Measurements from ENCODE around the gene ANKMY1. TPM values are rescaled to one million over a fixed set of nuclear protein-coding genes. Genes with fewer than 3 reads are reported as not detected.

The ANKMY1 gene
- polyA plus RNA-seq, 2 of the 4 experiments (the other 2 are of a cell fraction) = 10.6 to 16.5 TPM

- POLR2A ChIA-PET = no interaction called here
- FAIRE-seq (no peak), DNase-seq (ENCODE audit: low read depth in 1 of 2, low spot score in 1 of 2) (no peak), ATAC-seq (no peak)
- CTCF ChIA-PET = interaction anchor here (1.3 kb wide), 1 partner anchor 23 kb away, joined by 3 read pairs; no protein-coding TSS in a partner anchor
- no peak overlapping the region for H3K27ac ChIP-seq
- TF ChIP-seq FOXS1 (CRISPR knock-in tag; IDR thresholded peaks at IDR 0.05) (no peak), HEYL (CRISPR knock-in tag; IDR thresholded peaks at IDR 0.05) (no peak), ZNF302 (CRISPR knock-in tag; IDR thresholded peaks at IDR 0.05) (no peak), PBX3 (IDR thresholded peaks at IDR 0.05) (no peak), BHLHE40 (IDR thresholded peaks at IDR 0.05; ENCODE audit: low read depth, low read length) (no peak), FOSL2 (IDR thresholded peaks at IDR 0.05) (no peak), FOSL2 (CRISPR knock-in tag; IDR thresholded peaks at IDR 0.05) (no peak)
- H3K9me3 ChIP-seq = no peaks in the 10 kb centered on the region
- H3K4me1 ChIP-seq = no peaks in the 10 kb centered on the region
- no peak overlapping the region for H3K4me3 ChIP-seq
- H3K4me2 ChIP-seq = no peak overlapping the region
- WGBS (ENCODE audit: missing lambda C conversion rate) = 86% methylated on average over 14 of the region's 14 CpGs
These were observed 51.9 kb downstream of the ANKMY1 start for GRCh38 chr2:240505910-240506309.

- Histone ChIP-seq H3K27ac (no peak overlapping the region), H3K4me1 (no peaks in the 10 kb centered on the region), H3K4me2 (no peak overlapping the region), H3K4me3 (no peak overlapping the region), H3K9me3 (no peaks in the 10 kb centered on the region)
- 94% methylated on average over 7 of the region's 7 CpGs for WGBS (ENCODE audit: missing lambda C conversion rate)
- POLR2A ChIA-PET = no interaction called here
- FAIRE-seq = no peak
- no peak for ATAC-seq
- CTCF ChIA-PET = interaction anchor here (1.6 to 2.2 kb wide), 2 partner anchors 8 to 10 kb away, joined by 6 read pairs; no protein-coding TSS in a partner anchor
- DNase-seq (ENCODE audit: low read depth in 1 of 2, low spot score in 1 of 2) = no peak
- TF ChIP-seq ATOH8 (CRISPR knock-in tag; IDR thresholded peaks at IDR 0.05; ENCODE audit: low read depth) (no peak), CHD2 (IDR thresholded peaks at IDR 0.05; ENCODE audit: low read length, partially characterized antibody) (no peak), HEYL (CRISPR knock-in tag; IDR thresholded peaks at IDR 0.05) (no peak), PHF8 (IDR thresholded peaks at IDR 0.05; ENCODE audit: borderline replicate concordance, low read depth) (no peak)
These were observed 53.9 kb downstream of the ANKMY1 start for GRCh38 chr2:240503848-240504247.

GRCh38 chr2:240503375-240503774, 54.4 kb downstream of the ANKMY1 start:
- 91% methylated on average over 8 of the region's 9 CpGs for WGBS (ENCODE audit: missing lambda C conversion rate)
- H3K9me3 ChIP-seq = no peaks in the 10 kb centered on the region
- ChIA-PET CTCF (interaction anchor here (1.6 to 2.2 kb wide), 2 partner anchors 9 to 11 kb away, joined by 6 read pairs; no protein-coding TSS in a partner anchor), POLR2A (no interaction called here)
- H3K27ac ChIP-seq = no peak overlapping the region
- TF ChIP-seq NPAS2 (CRISPR knock-in tag; IDR thresholded peaks at IDR 0.05; ENCODE audit: borderline replicate concordance) (no peak), TP53 (CRISPR knock-in tag; IDR thresholded peaks at IDR 0.05) (no peak), PHF8 (IDR thresholded peaks at IDR 0.05; ENCODE audit: borderline replicate concordance, low read depth) (no peak), PBX3 (IDR thresholded peaks at IDR 0.05) (no peak), REST (IDR thresholded peaks at IDR 0.05) (no peak)
- no peak overlapping the region for H3K4me3 ChIP-seq
- no peak overlapping the region for H3K4me2 ChIP-seq
- no peak for FAIRE-seq
- DNase-seq (ENCODE audit: low read depth in 1 of 2, low spot score in 1 of 2) = no peak
- no peaks in the 10 kb centered on the region for H3K4me1 ChIP-seq
- ATAC-seq = no peak
